Measurements from ENCODE around the gene IQGAP3. TPM values are rescaled to one million over a fixed set of nuclear protein-coding genes. Genes with fewer than 3 reads are reported as not detected.
A peak's percentile ranks its signal among the peaks of the same experiment; 100 is the strongest.

Gene IQGAP3
- total RNA-seq, 1 donor from 2014 or later = 0.36 TPM

DNA sequence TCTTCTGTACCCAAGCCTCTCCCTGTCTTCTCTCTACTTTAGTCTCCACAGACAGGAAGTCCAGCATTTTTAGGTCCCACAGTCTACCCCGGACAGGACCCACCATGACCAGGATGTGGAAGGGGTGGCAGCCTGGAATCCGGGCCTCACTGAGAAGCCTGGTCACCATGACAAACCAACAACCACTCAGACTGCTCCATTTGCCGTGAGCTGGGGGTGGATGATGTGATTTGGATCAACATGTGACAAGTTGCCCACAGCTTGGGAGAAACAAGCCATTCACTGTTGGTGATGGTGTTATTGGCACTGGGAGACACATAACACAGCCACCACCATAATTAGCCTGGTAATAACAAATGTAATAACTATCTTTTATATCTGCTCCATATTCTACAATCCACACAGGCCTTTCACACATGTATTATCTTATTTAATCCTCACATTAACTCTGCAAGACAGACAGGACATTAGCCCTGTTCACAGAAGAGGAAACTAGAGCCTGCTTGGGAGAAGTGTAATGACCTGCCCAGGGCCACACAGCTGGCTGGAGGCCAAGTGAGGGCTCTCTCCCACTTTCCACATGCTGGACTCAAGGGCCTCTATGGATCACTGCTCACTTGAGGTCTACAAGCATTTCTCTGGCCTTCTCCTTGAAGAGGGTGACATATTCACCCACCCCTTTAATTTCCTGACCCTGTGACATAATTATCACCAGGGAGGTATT, 94.7 kb downstream of the IQGAP3 start:
- peaks cover 100% of the 10 kb centered on the region for H3K4me1 ChIP-seq
- intact Hi-C loops (cut with micrococcal nuclease) = no loop called here

DNA sequence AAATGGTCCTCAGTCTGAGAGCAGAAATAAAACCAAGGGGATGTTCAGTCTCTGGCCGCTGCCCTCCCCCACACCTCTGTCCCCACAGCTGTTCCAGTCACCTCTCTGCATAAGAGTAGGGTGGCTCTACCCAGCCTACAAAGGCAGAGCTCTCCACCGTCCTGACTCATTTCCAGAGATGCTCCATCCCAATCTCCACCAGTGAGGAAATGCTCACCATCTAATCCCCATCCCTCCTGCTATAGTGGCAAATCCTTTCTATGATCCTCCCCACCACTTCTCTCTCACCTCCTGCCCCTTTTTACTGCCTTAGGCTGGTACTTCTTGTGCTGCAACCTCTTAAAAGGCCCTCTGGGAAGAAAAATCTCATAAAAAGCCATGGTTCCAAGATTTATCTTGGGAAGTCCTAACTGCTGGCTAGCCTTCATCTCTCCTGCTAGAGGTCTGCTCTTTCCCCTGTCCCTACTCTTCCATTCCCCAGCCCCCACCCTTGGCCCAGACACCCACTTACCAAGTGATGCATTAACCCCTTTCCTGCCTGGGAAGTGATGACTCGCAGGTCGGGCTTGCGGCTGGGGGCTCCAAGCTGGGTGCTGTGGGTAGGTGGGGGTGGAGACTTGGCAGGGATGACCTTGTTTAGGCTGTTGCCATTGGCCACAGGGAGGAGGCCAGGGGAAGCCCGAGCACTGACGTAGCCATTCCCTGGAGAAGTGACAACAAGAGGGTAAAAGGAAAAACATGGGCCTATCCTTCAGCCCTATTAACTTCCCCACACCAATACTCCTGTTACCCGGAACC, 95.7 kb downstream of the IQGAP3 start:
- peaks cover 100% of the 10 kb centered on the region for H3K4me1 ChIP-seq
- TF ChIP-seq, protein P1, sequence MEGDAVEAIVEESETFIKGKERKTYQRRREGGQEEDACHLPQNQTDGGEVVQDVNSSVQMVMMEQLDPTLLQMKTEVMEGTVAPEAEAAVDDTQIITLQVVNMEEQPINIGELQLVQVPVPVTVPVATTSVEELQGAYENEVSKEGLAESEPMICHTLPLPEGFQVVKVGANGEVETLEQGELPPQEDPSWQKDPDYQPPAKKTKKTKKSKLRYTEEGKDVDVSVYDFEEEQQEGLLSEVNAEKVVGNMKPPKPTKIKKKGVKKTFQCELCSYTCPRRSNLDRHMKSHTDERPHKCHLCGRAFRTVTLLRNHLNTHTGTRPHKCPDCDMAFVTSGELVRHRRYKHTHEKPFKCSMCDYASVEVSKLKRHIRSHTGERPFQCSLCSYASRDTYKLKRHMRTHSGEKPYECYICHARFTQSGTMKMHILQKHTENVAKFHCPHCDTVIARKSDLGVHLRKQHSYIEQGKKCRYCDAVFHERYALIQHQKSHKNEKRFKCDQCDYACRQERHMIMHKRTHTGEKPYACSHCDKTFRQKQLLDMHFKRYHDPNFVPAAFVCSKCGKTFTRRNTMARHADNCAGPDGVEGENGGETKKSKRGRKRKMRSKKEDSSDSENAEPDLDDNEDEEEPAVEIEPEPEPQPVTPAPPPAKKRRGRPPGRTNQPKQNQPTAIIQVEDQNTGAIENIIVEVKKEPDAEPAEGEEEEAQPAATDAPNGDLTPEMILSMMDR (IDR thresholded peaks at IDR 0.05; ENCODE audit: borderline replicate concordance) = no peak
- intact Hi-C loops (cut with micrococcal nuclease) = no loop called here
- peaks cover 100% of the 10 kb centered on the region for H3K36me3 ChIP-seq
- no peaks in the 10 kb centered on the region for H3K27me3 ChIP-seq (ENCODE audit: low read depth)
- H3K4me3 ChIP-seq = no peak overlapping the region
- H3K9me3 ChIP-seq (replicated peaks) = no peaks in the 10 kb centered on the region
- peak overlapping the region; percentile 75 for H3K27ac ChIP-seq (replicated peaks)
- no peak for DNase-seq

More for the DNA sequence above, 94.7 kb downstream of the IQGAP3 start:
- Histone ChIP-seq H3K27ac (replicated peaks) (peak overlapping the region; percentile 75), H3K4me3 (peak overlapping the region; percentile 5), H3K36me3 (peaks cover 100% of the 10 kb centered on the region), H3K27me3 (ENCODE audit: low read depth) (no peaks in the 10 kb centered on the region), H3K9me3 (replicated peaks) (no peaks in the 10 kb centered on the region)
- DNase-seq = no peak
- TF ChIP-seq, protein P1 (IDR thresholded peaks at IDR 0.05; ENCODE audit: borderline replicate concordance) = no peak

DNA sequence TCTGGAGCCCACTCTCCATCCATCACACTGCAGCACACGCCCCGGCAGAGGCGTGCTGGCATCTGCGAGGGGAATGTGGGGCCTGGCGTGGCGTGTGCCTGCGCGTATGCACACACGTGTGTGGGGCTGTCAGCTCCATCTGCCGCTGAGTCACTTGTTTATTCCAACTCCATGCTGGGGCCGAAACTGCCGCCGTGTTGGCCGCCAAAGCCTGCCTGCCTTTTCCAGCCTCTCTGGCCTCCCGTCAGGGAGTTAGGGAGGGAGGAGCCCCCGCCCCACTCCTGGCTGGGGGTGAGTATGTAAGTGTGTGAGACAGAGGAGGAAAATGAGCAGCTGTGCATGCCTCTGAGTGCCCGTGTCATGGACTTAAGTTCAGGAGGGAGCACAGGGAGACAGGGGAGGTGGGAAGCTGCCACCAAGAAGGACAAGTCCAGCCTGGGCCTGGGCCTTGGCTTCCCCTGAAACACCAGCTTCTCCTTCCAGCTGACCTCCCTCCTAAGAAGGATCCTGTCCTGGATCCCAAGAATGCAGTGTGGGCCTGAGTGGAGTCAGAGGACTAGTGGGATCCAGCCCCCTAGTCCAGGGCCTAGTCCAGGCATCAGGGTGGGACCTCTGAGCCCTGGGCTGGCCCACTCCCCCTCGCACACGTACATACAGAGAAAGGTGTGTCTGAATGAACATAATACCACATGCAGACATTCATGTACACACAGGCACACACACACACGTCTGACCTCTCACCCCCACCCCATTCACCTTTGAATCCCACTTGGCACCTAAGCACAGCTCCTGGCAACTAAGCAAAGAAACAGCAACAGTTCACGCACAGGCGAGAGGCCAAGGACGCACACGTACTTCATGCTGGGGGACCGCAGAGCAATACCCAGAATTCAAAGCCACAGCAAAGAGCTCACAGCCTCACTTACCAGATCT, 96.5 kb downstream of the IQGAP3 start:
- Histone ChIP-seq H3K36me3 (peaks cover 99% of the 10 kb centered on the region), H3K4me1 (peaks cover 100% of the 10 kb centered on the region), H3K4me3 (no peak overlapping the region)

More for the DNA sequence above, 96.5 kb downstream of the IQGAP3 start:
- intact Hi-C loops (cut with micrococcal nuclease) = no loop called here
- H3K27me3 ChIP-seq (ENCODE audit: low read depth) = no peaks in the 10 kb centered on the region
- no peaks in the 10 kb centered on the region for H3K9me3 ChIP-seq (replicated peaks)
- DNase-seq = peak; percentile 84
- H3K27ac ChIP-seq (replicated peaks) = peak overlapping the region; percentile 75
- TF ChIP-seq, protein P1 (IDR thresholded peaks at IDR 0.05; ENCODE audit: borderline replicate concordance) = no peak

Other genes with a start within 250 kb of the IQGAP3 start
- 123 TPM for gene CCT3, start 234.3 kb downstream of the IQGAP3 start, total RNA-seq
- gene TSACC, start 234.0 kb downstream of the IQGAP3 start, total RNA-seq = 0.58 TPM
- not detected for gene RHBG, start 203.4 kb downstream of the IQGAP3 start, total RNA-seq
- 96.8 TPM for gene MEF2D, start 71.8 kb downstream of the IQGAP3 start, total RNA-seq
- gene TTC24, start 7.2 kb upstream of the IQGAP3 start, total RNA-seq = not detected
- gene NAXE, start 19.2 kb upstream of the IQGAP3 start, total RNA-seq = 102 TPM
- gene GPATCH4, start 28.9 kb upstream of the IQGAP3 start, total RNA-seq = 15.1 TPM
- gene HAPLN2, start 46.9 kb upstream of the IQGAP3 start, total RNA-seq = 1.2 TPM
- gene BCAN, start 69.6 kb upstream of the IQGAP3 start, total RNA-seq = 0.05 TPM
- gene NES, start 104.8 kb upstream of the IQGAP3 start, total RNA-seq = 164 TPM
- gene CRABP2, start 133.0 kb upstream of the IQGAP3 start, total RNA-seq = 0.60 TPM
- 18.1 TPM for gene METTL25B, start 155.9 kb upstream of the IQGAP3 start, total RNA-seq
- gene ISG20L2, start 156.2 kb upstream of the IQGAP3 start, total RNA-seq = 11.5 TPM
- 92.1 TPM for gene MRPL24, start 168.5 kb upstream of the IQGAP3 start, total RNA-seq
- gene HDGF, start 179.1 kb upstream of the IQGAP3 start, total RNA-seq = 145 TPM
- gene PRCC, start 195.0 kb upstream of the IQGAP3 start, total RNA-seq = 36.3 TPM
- gene SH2D2A, start 244.3 kb upstream of the IQGAP3 start, total RNA-seq = 0.88 TPM

Data from left ventricle myocardium inferior (tissue), 1 donor.